H9 (cell line): ENCODE measurements around the gene SHCBP1. TPM values are rescaled to one million over a fixed set of nuclear protein-coding genes. Genes with fewer than 3 reads are reported as not detected.

Source experiments
- DNase-seq: peaks from one replicate; pipeline ENCODE4 v3.0.0-alpha.2; 2017
- H2AFZ ChIP-seq: one replicate; pipeline ENCODE4 v1.6.1; 2013; ENCODE audit warnings: mild to moderate bottlenecking, low read length, control low read depth, moderate library complexity
- H2AK5ac ChIP-seq: 2 replicates; pipeline ENCODE4 v1.6.1; 2013; ENCODE audit warnings: low read length, control low read depth, mixed read lengths; ENCODE audit not compliant: insufficient read length
- H2BK120ac ChIP-seq: one replicate; pipeline ENCODE4 v1.6.1; 2013; ENCODE audit warnings: low read depth, mild to moderate bottlenecking, low read length, control low read depth, inconsistent platforms; ENCODE audit not compliant: poor library complexity, severe bottlenecking
- H2BK12ac ChIP-seq: 2 replicates; pipeline ENCODE4 v1.6.1; 2013; ENCODE audit warnings: low read length, control low read depth, mixed read lengths, low read depth; ENCODE audit not compliant: insufficient read length
- H2BK15ac ChIP-seq: 2 replicates; pipeline ENCODE4 v1.6.1; 2013; ENCODE audit warnings: low read depth, low read length, control low read depth
- H2BK20ac ChIP-seq: one replicate; pipeline ENCODE4 v1.6.1; 2013; ENCODE audit warnings: low read depth, mild to moderate bottlenecking, low read length, control low read depth, inconsistent platforms; ENCODE audit not compliant: poor library complexity, severe bottlenecking
- H2BK5ac ChIP-seq: 2 replicates; pipeline ENCODE4 v1.6.1; 2013; ENCODE audit warnings: low read length, control low read depth, mixed read lengths; ENCODE audit not compliant: insufficient read length
- H3K14ac ChIP-seq: 2 replicates; pipeline ENCODE4 v1.6.1; 2013; ENCODE audit warnings: low read length, control low read depth; ENCODE audit not compliant: insufficient read depth
- H3K18ac ChIP-seq: 2 replicates; pipeline ENCODE4 v1.6.1; 2013; ENCODE audit warnings: low read depth, mild to moderate bottlenecking, mixed read lengths, low read length, control low read depth; ENCODE audit not compliant: insufficient read length
- H3K23ac ChIP-seq: 2 replicates; pipeline ENCODE4 v1.6.1; 2013; ENCODE audit warnings: low read length, control low read depth, mixed read lengths, low read depth; ENCODE audit not compliant: insufficient read length
- H3K23me2 ChIP-seq: 2 replicates; pipeline ENCODE4 v1.6.1; 2013; ENCODE audit warnings: low read depth, mild to moderate bottlenecking, mixed read lengths, low read length, control low read depth; ENCODE audit not compliant: insufficient read length, poor library complexity, severe bottlenecking
- H3K27ac ChIP-seq: 2 replicates; pipeline ENCODE4 v1.5.1; 2013; ENCODE audit warnings: low read length, control low read depth, mixed read lengths, low read depth; ENCODE audit not compliant: insufficient read length
- H3K27me3 ChIP-seq: 2 replicates; pipeline ENCODE4 v1.6.1; 2013; ENCODE audit warnings: low read length, control low read depth, inconsistent platforms; ENCODE audit not compliant: insufficient read depth
- H3K4ac ChIP-seq: 2 replicates; pipeline ENCODE4 v1.6.1; 2013; ENCODE audit warnings: low read depth, mild to moderate bottlenecking, control low read depth, inconsistent platforms, low read length, moderate library complexity
- H3K4me1 ChIP-seq: 2 replicates; pipeline ENCODE4 v1.6.1; 2013; ENCODE audit warnings: low read length, control low read depth, inconsistent platforms; ENCODE audit not compliant: insufficient read depth
- H3K4me2 ChIP-seq: 2 replicates; pipeline ENCODE4 v1.6.1; 2013; ENCODE audit warnings: low read length, control low read depth, mixed read lengths; ENCODE audit not compliant: insufficient read length, insufficient read depth
- H3K56ac ChIP-seq: 2 replicates; pipeline ENCODE4 v1.6.1; 2013; ENCODE audit warnings: low read depth, mild to moderate bottlenecking, mixed read lengths, low read length, control low read depth; ENCODE audit not compliant: insufficient read length
- H3K79me1 ChIP-seq: 2 replicates; pipeline ENCODE4 v1.6.1; 2013; ENCODE audit warnings: low read depth, mild to moderate bottlenecking, moderate library complexity, low read length, control low read depth, inconsistent platforms; ENCODE audit not compliant: insufficient read depth, poor library complexity, severe bottlenecking
- H3K79me2 ChIP-seq: 2 replicates; pipeline ENCODE4 v1.6.1; 2013; ENCODE audit warnings: low read length, control low read depth, inconsistent platforms; ENCODE audit not compliant: insufficient read depth
- H3K9ac ChIP-seq: 2 replicates; pipeline ENCODE4 v1.6.1; 2013; ENCODE audit warnings: low read length, control low read depth, mixed read lengths; ENCODE audit not compliant: insufficient read length; ENCODE audit errors: extremely low read depth
- H3K9me3 ChIP-seq: one replicate; pipeline ENCODE4 v1.6.1; 2013; ENCODE audit warnings: low read depth, low read length, inconsistent platforms; ENCODE audit not compliant: control insufficient read depth
- H3T11ph ChIP-seq: one replicate; pipeline ENCODE4 v1.6.1; 2013; ENCODE audit warnings: mild to moderate bottlenecking, low read length, control low read depth, inconsistent platforms
- H4K20me1 ChIP-seq: one replicate; pipeline ENCODE4 v1.6.1; 2013; ENCODE audit not compliant: control insufficient read depth, insufficient read length, insufficient read depth
- H4K5ac ChIP-seq: 2 replicates; pipeline ENCODE4 v1.6.1; 2013; ENCODE audit warnings: low read depth, mild to moderate bottlenecking, mixed read lengths, low read length, control low read depth; ENCODE audit not compliant: insufficient read length
- H4K8ac ChIP-seq: replicated peaks from 2 replicates; pipeline ENCODE4 v1.6.1; 2013; ENCODE audit warnings: low read length, control low read depth, mixed read lengths, low read depth; ENCODE audit not compliant: insufficient read length
- H4K91ac ChIP-seq: 2 replicates; pipeline ENCODE4 v1.6.1; 2013; ENCODE audit warnings: low read depth, mild to moderate bottlenecking, moderate library complexity, mixed read lengths, low read length, control low read depth; ENCODE audit not compliant: insufficient read length
- H3K27ac Mint-ChIP-seq, 3 experiments: 2 replicates in 2 of 3; 3 replicates in 1 of 3; pipeline ENCODE4 v1.8.0; 2020 to 2021; ENCODE audit warnings: mixed read lengths in 3 of 3, mild to moderate bottlenecking in 1 of 3, moderate library complexity in 1 of 3
- H3K27me3 Mint-ChIP-seq: 2 replicates; pipeline ENCODE4 v1.8.0; 2021; ENCODE audit warnings: low read depth, mild to moderate bottlenecking, moderate library complexity, mixed read lengths
- H3K36me3 Mint-ChIP-seq, 3 experiments: 2 replicates in 2 of 3; 3 replicates in 1 of 3; pipeline ENCODE4 v1.8.0; 2020 to 2021; ENCODE audit warnings: low read depth in 3 of 3, mixed read lengths in 3 of 3; ENCODE audit not compliant: insufficient read depth in 1 of 3
- H3K4me1 Mint-ChIP-seq, 2 experiments: 2 replicates each; pipeline ENCODE4 v1.8.0; 2020; ENCODE audit warnings: mixed read lengths in 2 of 2
- H3K4me3 Mint-ChIP-seq, 2 experiments: 2 replicates in 1 of 2; 3 replicates in 1 of 2; pipeline ENCODE4 v1.8.0; 2020 to 2021; ENCODE audit warnings: mild to moderate bottlenecking in 2 of 2, mixed read lengths in 2 of 2, moderate library complexity in 1 of 2
- H3K9me3 Mint-ChIP-seq, 2 experiments: 2 replicates in 1 of 2; 3 replicates in 1 of 2; pipeline ENCODE4 v1.8.0; 2020; ENCODE audit warnings: mild to moderate bottlenecking in 2 of 2, mixed read lengths in 2 of 2, moderate library complexity in 1 of 2
- WGBS: extraction: QIAGEN DNeasy Blood & Tissue Kit; methylation state at CpG from one replicate; pipeline ENCODE4 v1.1.7; 2013; ENCODE audit warnings: missing lambda C conversion rate, low lambda C conversion rate, mixed read lengths; ENCODE audit not compliant: insufficient read length; ENCODE audit errors: extremely low coverage; 5-methylcytosine and 5-hydroxymethylcytosine counted together
- total RNA-seq: library from RNA; stranded (reverse); gene quantifications from 2 replicates; pipeline ENCODE4 v1.2.1, GENCODE V29; 2021
- TF ChIP-seq, protein P1 (sequence below): fragments of 200-600 bp; sonication (generic); conservative IDR thresholded peaks from 3 replicates; pipeline ENCODE4 v1.8.0; 2021; ENCODE audit warnings: antibody characterized with exemption, mild to moderate bottlenecking

SHCBP1 gene
- total RNA-seq, 1 experiment from 2014 or later = 16.6 TPM

DNA sequence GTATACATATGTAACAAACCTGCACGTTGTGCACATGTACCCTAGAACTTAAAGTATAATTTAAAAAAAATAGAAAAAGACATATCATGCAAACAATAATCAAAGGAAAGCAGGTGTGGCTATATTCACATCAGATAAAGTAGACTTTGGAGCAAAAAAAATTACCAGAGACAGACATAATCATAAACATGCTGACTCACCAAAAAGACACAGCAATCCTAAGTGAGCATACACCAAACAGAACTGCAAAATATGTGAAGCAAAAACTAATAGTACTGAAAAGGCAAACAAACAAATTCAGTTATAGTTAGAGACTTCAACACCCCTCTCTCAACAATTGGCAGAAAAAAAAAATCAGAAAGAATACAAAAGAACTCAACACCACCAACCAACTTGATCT, 29.9 kb downstream of the SHCBP1 start:
- no peak overlapping the region for H2BK5ac ChIP-seq
- no peaks in the 10 kb centered on the region for H4K20me1 ChIP-seq
- H2AFZ ChIP-seq = no peak overlapping the region
- no peak overlapping the region for H2BK20ac ChIP-seq
- H3K23ac ChIP-seq = no peak overlapping the region
- H2BK12ac ChIP-seq = no peak overlapping the region
- no peaks in the 10 kb centered on the region for H3K4me1 ChIP-seq
- H3K56ac ChIP-seq = no peak overlapping the region
- no peak overlapping the region for H3K9ac ChIP-seq
- no peak overlapping the region for H2AK5ac ChIP-seq
- no peaks in the 10 kb centered on the region for H3K9me3 ChIP-seq
- Mint-ChIP-seq H3K27me3 (no peaks in the 10 kb centered on the region), H3K9me3 (peaks cover 3 to 11% of the 10 kb centered on the region in 2 experiments; a peak in 3 of 5 replicates), H3K4me1 (no peaks in the 10 kb centered on the region), H3K4me3 (no peak overlapping the region), H3K36me3 (peaks cover 46 to 76% (median 61%) of the 10 kb centered on the region in 3 experiments), H3K27ac (no peak overlapping the region)
- no CpG with 5 or more reads among the region's 1 CpG for WGBS
- DNase-seq = no peak
- H4K8ac ChIP-seq = no peak overlapping the region
- H3K79me2 ChIP-seq = no peaks in the 10 kb centered on the region; the same call in 1 of the 2 replicates
- no peak overlapping the region for H4K5ac ChIP-seq
- H4K91ac ChIP-seq = no peak overlapping the region
- no peak overlapping the region for H2BK15ac ChIP-seq
- TF ChIP-seq, protein P1, sequence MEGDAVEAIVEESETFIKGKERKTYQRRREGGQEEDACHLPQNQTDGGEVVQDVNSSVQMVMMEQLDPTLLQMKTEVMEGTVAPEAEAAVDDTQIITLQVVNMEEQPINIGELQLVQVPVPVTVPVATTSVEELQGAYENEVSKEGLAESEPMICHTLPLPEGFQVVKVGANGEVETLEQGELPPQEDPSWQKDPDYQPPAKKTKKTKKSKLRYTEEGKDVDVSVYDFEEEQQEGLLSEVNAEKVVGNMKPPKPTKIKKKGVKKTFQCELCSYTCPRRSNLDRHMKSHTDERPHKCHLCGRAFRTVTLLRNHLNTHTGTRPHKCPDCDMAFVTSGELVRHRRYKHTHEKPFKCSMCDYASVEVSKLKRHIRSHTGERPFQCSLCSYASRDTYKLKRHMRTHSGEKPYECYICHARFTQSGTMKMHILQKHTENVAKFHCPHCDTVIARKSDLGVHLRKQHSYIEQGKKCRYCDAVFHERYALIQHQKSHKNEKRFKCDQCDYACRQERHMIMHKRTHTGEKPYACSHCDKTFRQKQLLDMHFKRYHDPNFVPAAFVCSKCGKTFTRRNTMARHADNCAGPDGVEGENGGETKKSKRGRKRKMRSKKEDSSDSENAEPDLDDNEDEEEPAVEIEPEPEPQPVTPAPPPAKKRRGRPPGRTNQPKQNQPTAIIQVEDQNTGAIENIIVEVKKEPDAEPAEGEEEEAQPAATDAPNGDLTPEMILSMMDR = no peak
- H3T11ph ChIP-seq = no peak overlapping the region
- no peak overlapping the region for H3K18ac ChIP-seq
- H3K27me3 ChIP-seq = no peaks in the 10 kb centered on the region
- H3K4me2 ChIP-seq = no peak overlapping the region
- H2BK120ac ChIP-seq = no peak overlapping the region
- no peak overlapping the region for H3K4ac ChIP-seq
- no peaks in the 10 kb centered on the region for H3K79me1 ChIP-seq
- H3K14ac ChIP-seq = no peak overlapping the region
- no peak overlapping the region for H3K27ac ChIP-seq
- no peaks in the 10 kb centered on the region for H3K23me2 ChIP-seq
